KBM-7 (cell line): ENCODE measurements around the gene SMIM24.
"Not testable (repeated sequence)": the region's sequence is repeated elsewhere in the genome, so short reads cannot be mapped to it uniquely, and the experiment has no call there.

Source experiments
- DNase-seq: peaks from one replicate; pipeline ENCODE4 v3.0.0-alpha.2; 2015
- in situ Hi-C: fragments of 300-500 bp; cut with MboI; formaldehyde crosslinking; loops from 2 replicates; pipeline ENCODE4 v1.14.3; 2020; ENCODE audit warnings: low sequenced_read_pairs, low pct_unique_long_range_greater_than_20kb, mixed read lengths

Gene SMIM24

DNA sequence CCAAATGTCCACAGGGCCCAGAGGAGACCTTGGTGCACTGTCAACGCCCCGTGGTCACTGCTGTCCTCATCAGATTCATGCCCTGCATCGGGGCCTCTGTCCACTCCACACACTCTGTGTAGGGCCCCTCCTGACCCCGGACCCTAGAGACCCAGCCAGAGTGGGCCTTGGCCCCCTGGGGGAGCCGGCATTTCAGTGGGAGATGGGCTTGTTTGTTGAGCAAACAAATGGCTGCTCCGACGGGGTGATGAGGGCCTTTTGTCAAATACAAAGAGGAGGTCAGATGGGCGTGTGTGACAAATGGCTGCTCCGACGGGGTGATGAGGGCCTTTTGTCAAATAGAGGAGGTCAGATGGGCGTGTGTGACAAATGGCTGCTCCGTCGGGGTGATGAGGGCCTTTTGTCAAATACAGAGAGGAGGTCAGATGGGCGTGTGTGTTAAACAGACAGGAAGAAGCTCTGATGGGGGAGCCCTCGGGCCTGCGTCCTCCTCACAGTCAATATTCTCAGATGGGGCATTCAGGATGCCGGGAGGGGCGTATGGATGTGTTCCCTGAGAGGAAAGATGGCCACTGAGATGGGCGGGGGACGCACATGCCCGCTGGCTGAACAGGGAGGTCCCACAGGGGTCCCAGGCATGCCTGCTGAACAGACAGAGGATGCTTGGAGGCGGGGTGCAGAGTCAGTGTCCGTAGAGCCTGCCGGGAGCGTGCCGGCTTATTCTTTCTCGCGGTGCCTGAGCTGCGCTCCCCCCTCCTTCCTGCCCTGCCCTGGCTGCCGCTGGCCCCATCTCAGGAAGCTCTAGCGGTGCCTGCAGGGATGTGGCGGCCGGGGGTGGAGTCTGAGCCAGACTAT is 36.3 kb downstream of the SMIM24 start:
- in situ Hi-C loops = no loop called here
- peak; percentile 32 for DNase-seq

DNA sequence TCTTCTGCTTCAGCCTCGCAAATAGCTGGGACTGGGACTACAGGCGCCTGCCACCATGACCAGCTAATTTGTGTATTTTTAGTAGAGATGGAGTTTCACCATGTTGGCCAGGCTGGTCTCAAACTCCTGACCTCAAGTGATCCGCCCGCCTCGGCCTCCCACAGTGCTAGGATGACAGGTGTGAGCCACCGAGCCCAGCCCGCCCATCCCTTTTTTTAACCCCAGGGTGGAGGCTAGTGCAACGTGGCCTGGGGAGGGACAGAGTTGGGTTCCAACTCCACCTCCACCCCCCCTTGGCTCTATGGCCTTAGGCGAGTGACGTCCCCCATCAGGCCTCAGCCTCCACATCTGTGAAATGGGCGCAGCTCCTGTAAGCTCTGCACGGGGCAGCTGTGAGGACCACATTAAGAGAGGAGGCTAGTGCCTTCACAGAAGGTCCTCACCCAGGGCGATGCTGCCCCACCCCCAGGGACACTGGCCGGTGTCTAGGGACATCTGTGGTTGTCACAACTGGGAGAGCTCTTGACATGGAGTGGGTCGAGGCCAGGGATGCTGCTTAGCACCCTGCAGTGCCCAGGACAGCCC is 37.7 kb downstream of the SMIM24 start:
- DNase-seq = no peak
- in situ Hi-C loops = no loop called here

DNA sequence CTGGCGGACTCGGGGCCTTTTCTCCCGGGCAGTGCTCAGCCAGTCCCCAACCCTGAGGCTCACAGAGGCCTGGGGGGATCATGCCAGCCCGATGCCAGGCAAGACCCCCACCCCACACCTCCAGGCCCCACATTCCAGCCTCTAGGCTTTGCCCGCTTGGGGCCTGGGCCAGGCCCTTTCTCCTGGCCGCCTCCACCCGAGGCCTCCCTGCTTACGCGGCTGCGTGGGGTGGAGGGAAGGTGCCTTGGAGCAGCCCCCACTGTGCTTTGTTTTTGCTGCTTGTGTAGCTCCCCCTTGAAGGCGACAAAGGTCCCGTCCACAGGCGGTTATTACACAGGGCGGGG is 38.4 kb downstream of the SMIM24 start:
- in situ Hi-C loops = no loop called here
- DNase-seq = no peak

DNA sequence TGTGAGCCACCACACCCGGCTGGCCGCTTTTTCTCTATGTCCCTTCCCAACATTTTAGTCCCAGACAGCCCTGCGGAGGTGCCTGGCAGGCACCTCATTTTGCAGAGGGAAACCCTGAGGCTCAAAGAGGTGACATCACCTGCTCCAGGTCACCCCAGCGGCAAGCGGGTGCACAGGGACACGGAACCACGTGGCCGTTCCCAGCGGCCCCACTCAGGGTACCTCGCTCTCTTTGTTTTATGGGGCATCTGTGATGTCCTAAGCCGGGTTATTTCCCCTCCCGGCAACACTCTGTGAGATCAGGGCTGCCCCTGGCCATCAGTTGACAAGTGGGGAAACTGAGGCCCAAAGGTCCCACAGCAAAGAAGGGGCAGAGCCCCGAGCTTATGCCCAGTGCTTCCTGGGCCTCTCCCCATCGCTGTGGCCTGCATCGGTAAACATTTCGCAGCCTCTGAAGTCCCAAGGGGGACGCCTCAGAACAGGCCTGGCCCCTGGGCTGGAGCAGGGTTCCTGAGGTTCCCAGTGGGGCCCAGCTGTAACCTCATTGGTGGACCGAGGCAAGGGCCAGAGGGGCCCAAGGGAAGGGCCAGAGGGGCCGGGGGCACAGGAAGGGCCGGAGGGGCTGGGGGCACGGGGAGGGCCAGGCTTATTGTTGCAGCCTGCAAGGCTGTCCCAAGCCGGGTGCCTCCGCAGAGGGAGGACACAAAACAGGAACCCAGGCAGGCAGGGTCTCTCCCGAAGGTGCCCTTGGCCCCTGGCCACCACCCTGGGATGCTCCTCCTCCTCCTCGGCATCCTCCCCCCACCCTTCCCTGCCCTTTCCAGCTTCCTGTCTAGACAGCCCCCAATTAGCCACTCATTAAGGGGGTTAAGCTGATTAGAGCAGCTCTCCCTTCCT is 39.0 kb downstream of the SMIM24 start:
- no peak for DNase-seq
- in situ Hi-C loops = no loop called here

DNA sequence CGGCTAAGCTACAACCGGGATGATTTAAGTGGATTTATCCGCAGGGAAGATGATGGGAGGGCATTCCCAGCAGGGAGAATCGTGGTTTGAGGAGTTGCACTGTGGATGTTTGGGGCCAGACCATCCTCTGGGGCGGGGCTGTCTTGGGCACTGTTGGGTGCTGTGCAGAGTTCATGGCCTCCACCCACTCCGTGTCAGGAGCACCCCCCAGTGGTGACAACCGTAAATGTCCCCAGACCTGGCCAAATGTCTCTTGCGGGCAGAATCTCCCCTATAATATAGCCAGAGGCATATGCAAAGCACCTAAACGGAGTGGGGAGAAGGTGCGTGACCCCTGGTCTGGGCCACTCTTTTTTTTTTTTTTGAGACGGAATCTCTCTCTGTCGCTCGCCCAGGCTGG is 40.2 kb downstream of the SMIM24 start:
- in situ Hi-C loops = no loop called here
- DNase-seq = peak; percentile 66

DNA sequence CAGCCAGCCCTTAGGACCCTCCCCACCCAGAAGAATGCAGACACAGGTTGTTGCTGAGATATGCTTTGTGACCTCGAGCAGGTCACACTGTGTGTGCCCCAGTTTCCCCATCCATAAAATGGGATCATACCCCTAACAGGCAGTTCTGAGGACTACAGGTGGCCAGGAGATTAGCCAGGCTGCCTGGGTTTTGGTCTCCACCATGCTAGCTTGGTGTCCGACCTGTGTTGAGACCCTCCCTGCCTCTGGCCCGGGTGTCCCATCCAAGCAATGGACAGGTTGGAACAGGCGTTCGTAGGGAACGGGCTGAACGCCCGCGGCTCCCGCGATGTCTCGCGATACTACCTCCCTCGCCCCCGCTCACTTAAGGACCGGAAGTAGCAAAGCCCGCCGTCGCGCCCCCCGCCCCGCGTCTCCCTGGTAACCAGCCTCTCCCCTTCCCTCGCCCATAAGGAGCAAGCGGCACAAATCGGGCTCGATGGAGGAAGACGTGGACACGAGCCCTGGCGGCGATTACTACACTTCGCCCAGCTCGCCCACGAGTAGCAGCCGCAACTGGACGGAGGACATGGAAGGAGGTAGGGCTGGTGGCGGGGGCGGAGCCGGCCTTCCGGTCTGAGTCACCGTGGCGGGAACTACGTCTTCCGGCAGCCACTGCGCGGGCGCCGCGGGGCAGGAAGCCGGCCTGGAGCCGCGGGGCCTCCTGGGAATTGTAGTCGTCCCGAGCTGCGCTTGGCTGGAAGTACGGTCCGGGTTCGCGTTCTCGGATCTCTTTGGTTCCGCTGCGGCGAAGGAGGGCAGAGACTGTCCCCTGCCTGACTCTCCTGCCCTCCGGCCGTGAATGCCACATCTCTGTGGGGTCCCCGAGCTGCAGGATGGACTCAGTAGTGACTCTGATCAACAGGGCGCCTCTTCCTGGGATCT is 45.4 kb downstream of the SMIM24 start:
- DNase-seq = peak; percentile 94
- in situ Hi-C loops = no loop called here

DNA sequence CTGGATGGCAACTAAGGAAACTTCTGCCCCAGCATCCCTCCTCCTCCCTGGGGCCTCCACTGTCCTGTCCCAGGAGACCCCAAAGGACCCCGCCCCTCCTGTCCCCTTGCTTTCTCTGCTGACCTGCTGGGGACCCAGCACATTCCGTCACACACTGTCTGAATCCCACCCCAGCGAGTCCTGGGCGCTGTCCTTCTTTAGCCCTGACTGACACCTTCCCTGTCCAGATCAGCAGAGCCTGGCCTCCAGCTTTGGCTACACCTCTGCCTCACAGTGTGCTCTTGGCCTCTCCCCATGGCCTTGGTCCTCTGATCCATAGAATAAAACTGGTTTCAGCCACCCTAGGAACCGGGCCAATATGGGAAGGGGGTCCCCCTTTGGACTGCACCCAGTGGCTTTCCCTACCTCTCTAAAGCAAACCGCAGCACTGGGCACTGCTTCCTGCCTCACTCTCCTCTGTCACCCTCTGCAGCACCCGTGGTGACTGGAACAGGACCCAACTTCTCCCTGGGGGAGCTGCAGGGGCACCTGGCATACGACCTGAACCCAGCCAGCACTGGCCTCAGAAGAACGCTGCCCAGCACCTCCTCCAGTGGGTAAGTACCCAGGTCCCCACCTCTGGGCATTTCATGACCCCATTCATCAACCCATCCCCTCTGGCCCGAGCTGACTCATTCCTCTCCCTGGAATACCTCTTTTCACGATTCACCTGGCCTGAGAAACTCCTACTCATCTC is 46.4 kb downstream of the SMIM24 start:
- in situ Hi-C loops = no loop called here
- DNase-seq = no peak

DNA sequence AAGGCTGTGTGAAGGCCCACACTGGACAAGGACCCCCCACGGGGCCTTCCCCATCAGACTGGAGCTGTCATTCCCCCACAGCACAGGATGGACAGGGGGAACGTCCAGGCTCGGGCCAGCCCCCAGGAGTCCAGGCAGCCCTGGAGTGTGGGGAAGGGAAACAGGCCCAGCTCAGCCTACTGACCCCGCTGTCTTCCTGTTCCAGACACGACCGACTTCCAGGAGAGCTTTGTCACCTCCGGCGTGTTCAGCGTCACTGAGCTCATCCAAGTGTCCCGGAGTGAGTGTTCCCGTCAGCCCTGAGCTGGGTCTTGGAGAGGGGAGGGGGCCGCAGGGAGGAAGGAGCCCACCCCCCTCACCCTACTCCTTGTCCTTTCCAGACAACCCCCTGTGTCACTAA is 47.0 kb downstream of the SMIM24 start:
- no peak for DNase-seq
- in situ Hi-C loops = no loop called here

DNA sequence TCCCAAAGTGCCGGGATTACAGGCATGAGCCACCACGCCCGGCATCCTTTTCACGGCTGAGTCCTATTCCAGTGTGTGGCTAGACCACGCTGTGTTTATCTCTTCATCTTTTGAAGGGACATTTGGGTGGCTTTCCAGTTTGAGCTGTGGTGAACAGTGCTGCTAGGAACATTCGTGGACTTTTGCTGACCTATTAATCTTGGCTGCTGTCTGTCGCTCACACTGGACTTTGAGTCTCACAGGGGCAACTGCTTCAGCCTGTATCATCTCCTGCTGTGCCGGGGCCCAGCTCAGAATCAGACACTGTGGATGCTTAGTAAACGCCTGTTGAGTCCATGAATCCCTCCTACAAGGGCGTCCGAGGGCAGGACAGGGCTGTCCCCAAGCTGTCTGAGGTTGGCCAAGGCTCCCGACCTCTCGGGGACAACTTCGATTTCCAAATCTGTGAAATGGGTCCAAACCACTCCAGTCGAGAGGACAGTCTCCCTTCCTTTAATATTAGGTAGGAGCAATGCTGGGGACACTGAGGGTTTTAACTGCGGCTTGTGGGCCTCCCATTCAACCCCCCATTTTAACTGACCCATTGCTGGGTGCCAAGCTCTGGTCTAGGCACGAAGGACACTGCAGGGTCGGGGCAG is 48.4 kb downstream of the SMIM24 start:
- no peak for DNase-seq
- in situ Hi-C loops = no loop called here

DNA sequence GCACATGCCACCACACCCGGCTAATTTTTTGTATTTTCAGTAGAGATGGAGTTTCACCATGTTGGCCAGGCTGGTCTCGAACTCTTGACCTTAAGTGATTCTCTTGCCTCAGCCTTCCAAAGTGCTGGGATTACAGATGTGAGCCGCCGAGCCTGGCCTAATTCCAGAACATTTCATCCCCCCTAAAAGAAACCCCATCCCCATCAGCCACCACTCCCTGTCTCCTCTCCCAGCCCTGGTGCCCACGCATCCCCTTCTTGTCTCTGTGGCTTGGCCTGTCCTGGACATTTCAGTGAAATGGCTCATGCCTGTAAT is 50.0 kb downstream of the SMIM24 start:
- DNase-seq, in situ Hi-C loops: not testable (repeated sequence)

DNA sequence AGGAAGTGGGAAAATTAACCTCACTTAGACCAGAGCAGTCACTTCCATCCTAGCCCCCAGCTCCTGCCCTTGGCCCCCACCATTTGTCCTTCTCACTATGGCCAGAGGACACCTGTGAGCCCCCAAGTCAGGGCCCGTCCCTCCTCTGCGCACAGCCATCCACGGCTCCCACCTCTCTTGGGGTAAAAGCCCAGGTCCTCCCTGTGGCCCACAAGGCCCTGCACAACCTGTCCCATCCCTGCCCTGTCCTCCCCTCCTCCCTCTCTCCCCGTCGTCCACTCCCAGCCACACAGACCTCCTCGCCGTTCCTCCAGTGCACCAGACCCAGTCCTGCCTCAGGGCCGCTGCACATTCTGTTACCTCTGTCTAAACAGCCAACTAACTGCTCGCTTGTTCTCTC is 53.9 kb downstream of the SMIM24 start:
- DNase-seq = no peak
- in situ Hi-C loops = no loop called here
